ENCODE results near the gene OBSCN. TPM values are rescaled to one million over a fixed set of nuclear protein-coding genes. Genes with fewer than 3 reads are reported as not detected.

OBSCN gene
- total RNA-seq, 2 donors from 2014 or later = 34.3 to 45.2 TPM

DNA sequence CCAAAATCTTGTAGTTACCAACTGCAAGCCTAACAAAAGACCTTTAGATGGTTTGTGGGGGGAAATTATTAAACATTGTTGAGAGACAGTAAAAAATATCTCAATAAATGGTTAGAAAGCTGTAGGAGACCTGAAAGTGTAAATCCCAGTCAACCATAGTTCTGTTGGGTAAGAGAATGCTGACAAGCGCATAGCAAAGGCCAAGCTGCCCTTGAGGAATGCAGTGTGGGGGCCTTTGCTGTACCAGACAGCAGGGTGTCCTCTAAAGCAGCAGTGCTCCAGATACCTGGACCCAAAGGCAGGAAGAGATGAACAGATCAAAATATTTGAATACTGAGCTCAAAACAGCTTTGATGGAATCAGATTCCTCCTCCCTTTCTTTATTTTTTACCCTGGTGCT lies 54.6 kb downstream of the OBSCN start:
- H3K27ac ChIP-seq = no peak overlapping the region

DNA sequence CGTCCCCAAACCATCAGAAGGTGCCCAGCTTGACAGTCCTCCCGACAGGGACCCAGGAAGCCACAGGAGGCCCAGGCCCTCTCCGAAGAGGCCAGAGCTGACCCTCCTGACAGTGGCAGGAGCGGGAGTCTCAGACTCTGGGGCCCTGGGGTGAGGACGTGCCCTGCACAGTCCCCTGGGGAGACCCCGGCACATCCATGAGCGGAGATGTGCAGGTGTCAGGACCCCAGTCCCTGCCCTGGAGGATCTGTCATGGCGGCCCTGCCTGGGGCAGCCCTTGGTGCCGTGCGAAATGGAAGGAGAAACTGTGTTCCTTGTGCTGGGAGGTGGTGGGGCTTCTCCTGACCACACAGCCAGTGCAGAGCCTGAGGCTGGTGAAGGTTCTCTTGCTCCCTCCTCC lies 55.8 kb downstream of the OBSCN start:
- Histone ChIP-seq H3K4me1 (replicated peaks) (no peaks in the 10 kb centered on the region), H3K4me3 (no peak overlapping the region), H3K36me3 (no peaks in the 10 kb centered on the region), H3K9me3 (no peaks in the 10 kb centered on the region), H3K27ac (no peak overlapping the region), H3K27me3 (replicated peaks; ENCODE audit: insufficient read depth) (no peaks in the 10 kb centered on the region)
- intact Hi-C loops (cut with DNase I) = no loop called here
- TF ChIP-seq POLR2A (IDR thresholded peaks at IDR 0.05) = no peak
- TF ChIP-seq, protein P1, sequence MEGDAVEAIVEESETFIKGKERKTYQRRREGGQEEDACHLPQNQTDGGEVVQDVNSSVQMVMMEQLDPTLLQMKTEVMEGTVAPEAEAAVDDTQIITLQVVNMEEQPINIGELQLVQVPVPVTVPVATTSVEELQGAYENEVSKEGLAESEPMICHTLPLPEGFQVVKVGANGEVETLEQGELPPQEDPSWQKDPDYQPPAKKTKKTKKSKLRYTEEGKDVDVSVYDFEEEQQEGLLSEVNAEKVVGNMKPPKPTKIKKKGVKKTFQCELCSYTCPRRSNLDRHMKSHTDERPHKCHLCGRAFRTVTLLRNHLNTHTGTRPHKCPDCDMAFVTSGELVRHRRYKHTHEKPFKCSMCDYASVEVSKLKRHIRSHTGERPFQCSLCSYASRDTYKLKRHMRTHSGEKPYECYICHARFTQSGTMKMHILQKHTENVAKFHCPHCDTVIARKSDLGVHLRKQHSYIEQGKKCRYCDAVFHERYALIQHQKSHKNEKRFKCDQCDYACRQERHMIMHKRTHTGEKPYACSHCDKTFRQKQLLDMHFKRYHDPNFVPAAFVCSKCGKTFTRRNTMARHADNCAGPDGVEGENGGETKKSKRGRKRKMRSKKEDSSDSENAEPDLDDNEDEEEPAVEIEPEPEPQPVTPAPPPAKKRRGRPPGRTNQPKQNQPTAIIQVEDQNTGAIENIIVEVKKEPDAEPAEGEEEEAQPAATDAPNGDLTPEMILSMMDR (IDR thresholded peaks at IDR 0.05) = no peak
- no peak for TF ChIP-seq POLR2AphosphoS5 (IDR thresholded peaks at IDR 0.05)
- WGBS = 97% methylated on average over 7 of the region's 10 CpGs
- DNase-seq (ENCODE audit: low spot score) = no peak

More for the DNA sequence above, 54.6 kb downstream of the OBSCN start:
- intact Hi-C loops (cut with DNase I) = no loop called here
- TF ChIP-seq POLR2A (IDR thresholded peaks at IDR 0.05) = no peak
- TF ChIP-seq, protein P1 (IDR thresholded peaks at IDR 0.05) = no peak
- no peak for TF ChIP-seq POLR2AphosphoS5 (IDR thresholded peaks at IDR 0.05)
- 100% methylated on average over 1 of the region's 1 CpG for WGBS
- DNase-seq (ENCODE audit: low spot score) = no peak
- no peaks in the 10 kb centered on the region for H3K27me3 ChIP-seq (replicated peaks; ENCODE audit: insufficient read depth)
- no peak overlapping the region for H3K4me3 ChIP-seq
- H3K9me3 ChIP-seq = no peaks in the 10 kb centered on the region
- H3K36me3 ChIP-seq = no peaks in the 10 kb centered on the region
- no peaks in the 10 kb centered on the region for H3K4me1 ChIP-seq (replicated peaks)

DNA sequence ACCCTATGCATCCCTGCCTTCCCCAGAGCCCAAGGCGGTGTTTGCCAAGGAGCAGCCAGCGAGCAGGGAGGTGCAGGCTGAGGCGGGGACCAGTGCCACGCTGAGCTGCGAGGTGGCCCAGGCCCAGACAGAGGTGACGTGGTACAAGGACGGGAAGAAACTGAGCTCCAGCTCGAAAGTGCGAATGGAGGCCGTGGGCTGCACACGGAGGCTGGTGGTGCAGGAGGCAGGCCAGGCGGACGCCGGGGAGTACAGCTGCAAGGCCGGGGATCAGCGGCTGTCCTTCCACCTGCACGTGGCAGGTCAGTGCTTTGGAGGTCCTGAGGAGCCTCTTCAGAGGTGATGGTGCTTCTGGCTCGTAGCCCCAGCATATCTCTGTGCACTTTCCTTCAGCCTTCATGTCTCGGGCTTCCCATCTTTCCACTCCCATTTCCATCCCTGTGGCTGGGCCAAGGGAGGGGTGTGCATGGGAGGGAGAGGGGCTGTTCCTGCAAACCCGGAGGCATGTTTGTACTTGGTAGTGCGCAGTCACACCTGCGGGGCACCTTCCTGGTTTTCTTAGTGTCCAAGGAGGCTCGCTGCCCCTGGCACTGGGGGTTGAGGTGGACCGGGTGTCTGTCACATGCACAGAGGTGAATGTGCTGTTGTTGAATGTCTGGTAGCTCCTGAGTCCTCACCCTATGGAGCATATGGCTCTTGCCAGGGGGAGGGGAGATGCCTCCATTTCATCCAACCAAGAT lies 56.4 kb downstream of the OBSCN start:
- TF ChIP-seq POLR2A (IDR thresholded peaks at IDR 0.05) = no peak
- no peak for TF ChIP-seq POLR2AphosphoS5 (IDR thresholded peaks at IDR 0.05)
- TF ChIP-seq, protein P1 (IDR thresholded peaks at IDR 0.05) = no peak
- Histone ChIP-seq H3K4me3 (no peak overlapping the region), H3K4me1 (replicated peaks) (no peaks in the 10 kb centered on the region), H3K36me3 (no peaks in the 10 kb centered on the region), H3K27me3 (replicated peaks; ENCODE audit: insufficient read depth) (no peaks in the 10 kb centered on the region), H3K27ac (no peak overlapping the region), H3K9me3 (no peaks in the 10 kb centered on the region)
- no peak for DNase-seq (ENCODE audit: low spot score)
- 91% methylated on average over 24 of the region's 24 CpGs for WGBS
- intact Hi-C loops (cut with DNase I) = no loop called here

DNA sequence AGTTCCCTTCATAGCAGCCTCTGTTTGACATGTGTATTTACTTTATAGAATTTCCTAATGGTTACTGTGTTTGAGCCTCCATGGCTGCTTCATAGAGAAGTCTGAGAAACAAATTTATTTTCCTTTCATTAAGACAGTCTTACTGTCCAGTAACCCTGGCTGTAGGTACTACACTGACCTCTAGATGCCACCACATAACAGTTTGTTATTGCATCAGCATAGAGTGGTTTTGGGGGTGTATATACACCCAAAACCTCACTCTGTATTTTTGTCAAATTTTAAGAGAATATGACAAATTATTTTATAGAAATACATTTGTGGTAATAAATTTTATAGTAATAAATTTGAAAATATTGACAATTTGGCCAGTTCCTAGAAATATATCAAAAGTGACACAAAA lies 57.3 kb downstream of the OBSCN start:
- Histone ChIP-seq H3K9me3 (no peaks in the 10 kb centered on the region), H3K4me3 (no peak overlapping the region), H3K27me3 (replicated peaks; ENCODE audit: insufficient read depth) (no peaks in the 10 kb centered on the region), H3K4me1 (replicated peaks) (no peaks in the 10 kb centered on the region), H3K36me3 (no peaks in the 10 kb centered on the region), H3K27ac (no peak overlapping the region)
- DNase-seq (ENCODE audit: low spot score) = no peak
- intact Hi-C loops (cut with DNase I) = no loop called here
- TF ChIP-seq, protein P1 (IDR thresholded peaks at IDR 0.05) = no peak
- TF ChIP-seq POLR2A (IDR thresholded peaks at IDR 0.05) (no peak), POLR2AphosphoS5 (IDR thresholded peaks at IDR 0.05) (no peak)

Measured in prostate gland (tissue), 2 donors.